HTR-8/SVneo (cell line): ENCODE results near the gene CLK2.
"Not testable (repeated sequence)": the region's sequence is repeated elsewhere in the genome, so short reads cannot be mapped to it uniquely, and the experiment has no call there.

Experiments used
- DNase-seq: peaks from one replicate; pipeline ENCODE4 v3.0.0; 2011; ENCODE audit warnings: low spot score, mixed read lengths; ENCODE audit not compliant: insufficient read length
- FAIRE-seq: peaks from 2 replicates; lab custom pipeline; 2011; peaks lifted over from hg19 to GRCh38; lab: Jason Lieb, UNC

Gene CLK2

GRCh38 chr1:155297384-155297783 is 24.1 kb upstream of the CLK2 start:
- no peak for FAIRE-seq
- no peak for DNase-seq

DNA sequence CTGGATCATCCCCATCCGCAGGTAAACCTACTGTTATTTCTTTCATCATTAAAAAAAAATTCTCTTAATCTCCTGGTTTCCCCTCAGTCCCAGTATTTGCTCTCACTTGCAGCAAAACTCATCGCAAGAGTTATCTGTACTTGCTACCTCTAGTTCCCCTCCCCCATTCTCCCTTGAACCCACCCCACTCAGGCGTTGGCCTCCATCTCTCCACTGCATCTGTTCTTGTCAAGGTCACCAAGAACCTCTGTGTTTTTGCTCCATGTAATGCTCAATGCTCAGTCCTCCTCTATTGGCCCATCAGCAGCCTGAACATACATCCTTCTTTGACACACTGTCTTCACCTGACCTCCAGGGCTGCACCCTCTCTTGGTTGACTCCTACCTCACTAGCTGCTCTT is 23.4 kb upstream of the CLK2 start:
- FAIRE-seq (no peak), DNase-seq (no peak)

- FAIRE-seq (no peak), DNase-seq (no peak)
Observed at GRCh38 chr1:155295942-155296267, 22.6 kb upstream of the CLK2 start.

DNA sequence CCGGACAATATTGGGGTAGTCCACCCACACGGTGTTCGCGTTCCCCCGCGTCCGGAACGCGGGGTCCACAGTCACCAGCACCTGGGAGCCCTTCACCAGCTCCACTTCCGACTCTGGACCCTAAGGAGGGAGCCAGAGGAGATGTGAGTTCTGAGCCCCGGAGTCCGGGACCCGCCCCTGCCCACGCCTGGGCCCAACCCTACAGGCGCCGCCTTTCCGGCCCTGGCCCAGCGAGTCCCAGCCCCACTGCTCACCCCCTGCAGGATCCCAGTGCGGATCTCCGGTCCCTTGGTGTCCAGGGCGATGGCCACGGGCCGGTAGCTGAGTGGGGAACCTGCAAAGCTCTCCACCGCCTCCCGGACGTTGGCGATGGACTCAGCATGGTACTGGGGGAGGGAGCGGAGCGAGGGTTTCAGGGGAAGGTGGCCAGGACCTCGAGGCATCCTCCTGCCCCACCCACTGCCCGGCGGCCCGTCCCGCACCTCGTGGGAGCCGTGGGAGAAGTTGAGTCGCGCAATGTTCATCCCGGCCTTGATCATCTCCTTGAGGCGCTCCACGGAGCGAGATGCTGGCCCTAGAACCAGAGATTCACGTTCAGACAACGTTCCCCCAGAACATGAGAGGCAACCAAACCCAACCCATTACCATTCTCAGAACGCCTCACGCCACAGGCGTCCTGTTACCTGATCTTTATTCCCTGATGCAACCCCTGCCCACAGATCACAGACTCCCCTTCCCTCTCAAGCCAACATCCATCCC is 22.1 kb upstream of the CLK2 start:
- DNase-seq (no peak), FAIRE-seq (no peak)

- no peak for FAIRE-seq
- DNase-seq, result no peak
Observed at GRCh38 chr1:155294520-155295182, 21.3 kb upstream of the CLK2 start.

GRCh38 chr1:155293086-155293749 is 19.9 kb upstream of the CLK2 start:
- FAIRE-seq (no peak), DNase-seq (no peak)

DNA sequence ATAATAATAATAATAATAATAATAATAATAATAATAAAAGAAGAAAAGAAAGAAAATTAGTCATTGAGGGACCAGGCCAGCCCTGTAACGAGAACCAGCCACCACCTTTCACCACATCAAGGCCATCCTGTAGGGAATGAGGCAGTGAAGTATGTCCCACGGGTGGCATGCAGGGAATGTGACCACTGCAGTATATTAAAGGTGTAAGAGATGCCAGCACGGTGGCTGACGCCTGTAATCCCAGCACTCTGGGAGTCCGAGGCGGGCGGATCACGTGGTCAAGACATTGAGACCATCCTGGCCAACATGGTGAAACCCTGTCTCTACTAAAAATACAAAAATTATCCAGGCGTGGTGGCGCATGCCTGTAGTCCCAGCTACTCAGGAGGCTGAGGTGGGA is 17.7 kb upstream of the CLK2 start:
- DNase-seq, FAIRE-seq: not testable (repeated sequence)

- FAIRE-seq, result no peak
Observed at GRCh38 chr1:155287987-155288543, 14.8 kb upstream of the CLK2 start.

GRCh38 chr1:155286544-155286943 is 13.2 kb upstream of the CLK2 start:
- FAIRE-seq (no peak), DNase-seq (no peak)

More at GRCh38 chr1:155287987-155288543, 14.8 kb upstream of the CLK2 start:
- DNase-seq, result no peak

GRCh38 chr1:155285631-155286044 is 12.3 kb upstream of the CLK2 start:
- DNase-seq, result no peak
- FAIRE-seq, result no peak

DNA sequence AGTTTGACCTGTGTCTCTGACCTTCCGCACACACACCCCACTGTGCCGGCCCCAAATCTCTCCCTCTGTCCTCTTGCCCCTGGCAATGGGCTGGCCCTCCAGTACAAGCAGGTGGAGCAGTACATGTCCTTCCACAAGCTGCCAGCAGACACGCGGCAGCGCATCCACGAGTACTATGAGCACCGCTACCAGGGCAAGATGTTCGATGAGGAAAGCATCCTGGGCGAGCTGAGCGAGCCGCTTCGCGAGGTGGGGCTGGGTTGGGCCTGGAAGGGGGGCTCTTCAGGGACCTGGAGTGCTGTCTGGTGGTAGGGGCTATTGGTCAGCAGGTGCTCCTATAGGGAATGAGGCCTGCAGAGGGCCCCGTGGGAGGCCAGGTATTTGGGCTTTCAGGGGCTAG is 11.8 kb upstream of the CLK2 start:
- no peak for DNase-seq
- no peak for FAIRE-seq

GRCh38 chr1:155284476-155284875 is 11.2 kb upstream of the CLK2 start:
- DNase-seq (no peak), FAIRE-seq (no peak)

DNA sequence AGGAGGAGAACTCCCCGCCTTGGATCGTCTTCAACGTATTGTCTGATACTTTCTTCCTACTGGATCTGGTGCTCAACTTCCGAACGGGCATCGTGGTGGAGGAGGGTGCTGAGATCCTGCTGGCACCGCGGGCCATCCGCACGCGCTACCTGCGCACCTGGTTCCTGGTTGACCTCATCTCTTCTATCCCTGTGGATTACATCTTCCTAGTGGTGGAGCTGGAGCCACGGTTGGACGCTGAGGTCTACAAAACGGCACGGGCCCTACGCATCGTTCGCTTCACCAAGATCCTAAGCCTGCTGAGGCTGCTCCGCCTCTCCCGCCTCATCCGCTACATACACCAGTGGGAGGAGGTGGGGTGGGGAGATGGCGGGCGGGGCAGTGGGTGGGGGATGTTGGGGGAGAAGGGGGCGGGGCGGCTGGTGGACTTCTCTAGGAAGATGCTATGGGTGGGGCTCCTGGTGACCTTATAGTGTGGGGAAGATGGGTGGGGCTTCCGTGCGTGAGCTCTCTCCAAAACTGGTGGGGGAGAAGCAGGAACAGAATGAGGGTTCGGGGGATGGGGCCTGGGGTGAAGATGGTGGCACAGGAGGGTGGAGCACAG is 9.3 kb upstream of the CLK2 start:
- FAIRE-seq (no peak), DNase-seq (no peak)

DNA sequence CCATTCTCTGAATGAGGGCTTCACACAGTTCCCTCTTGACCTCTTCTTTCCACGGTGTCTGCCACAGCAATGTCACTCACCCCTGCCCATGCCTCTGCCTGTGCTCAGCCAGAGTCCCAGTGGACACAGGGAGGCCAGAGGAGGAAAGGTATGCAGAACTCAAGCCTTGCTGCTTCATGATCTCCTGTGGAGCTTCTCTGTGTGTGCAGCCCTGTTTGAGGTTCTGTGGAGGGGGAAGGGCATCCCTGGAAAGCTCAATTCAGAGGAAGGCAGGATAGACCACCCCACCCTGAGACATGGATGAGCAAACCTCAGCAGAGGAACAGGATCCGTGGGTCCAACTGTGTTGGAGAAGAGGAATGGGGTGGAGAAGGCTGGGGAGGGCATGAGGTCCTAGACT is 6.0 kb upstream of the CLK2 start:
- FAIRE-seq (no peak), DNase-seq (no peak)

DNA sequence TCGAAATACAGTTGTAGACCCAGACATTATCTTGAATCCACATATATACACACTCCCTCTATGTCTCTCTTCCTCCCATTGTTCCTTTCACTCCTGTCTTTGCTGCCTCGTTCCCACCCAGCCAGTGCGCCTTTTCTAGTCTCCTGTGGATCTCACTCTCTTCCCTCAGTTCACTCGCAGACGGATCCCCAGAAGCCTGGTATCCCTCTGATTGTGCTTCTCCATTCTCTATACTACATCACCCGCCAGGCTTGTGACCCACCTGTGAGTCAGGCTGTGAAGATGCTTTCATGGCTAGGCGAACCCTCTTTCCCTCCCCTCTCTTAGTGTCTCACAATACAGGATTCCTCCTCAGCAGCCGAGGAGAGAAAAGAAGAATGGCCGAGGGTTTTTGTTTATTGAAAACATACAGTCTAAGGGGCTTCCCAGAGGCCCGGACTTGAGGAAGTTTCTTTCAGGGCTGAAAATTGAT is 5.4 kb upstream of the CLK2 start:
- DNase-seq (no peak), FAIRE-seq (no peak)

- DNase-seq (peak; percentile 41), FAIRE-seq (no peak)
Observed at GRCh38 chr1:155277902-155278688, 4.8 kb upstream of the CLK2 start.

DNA sequence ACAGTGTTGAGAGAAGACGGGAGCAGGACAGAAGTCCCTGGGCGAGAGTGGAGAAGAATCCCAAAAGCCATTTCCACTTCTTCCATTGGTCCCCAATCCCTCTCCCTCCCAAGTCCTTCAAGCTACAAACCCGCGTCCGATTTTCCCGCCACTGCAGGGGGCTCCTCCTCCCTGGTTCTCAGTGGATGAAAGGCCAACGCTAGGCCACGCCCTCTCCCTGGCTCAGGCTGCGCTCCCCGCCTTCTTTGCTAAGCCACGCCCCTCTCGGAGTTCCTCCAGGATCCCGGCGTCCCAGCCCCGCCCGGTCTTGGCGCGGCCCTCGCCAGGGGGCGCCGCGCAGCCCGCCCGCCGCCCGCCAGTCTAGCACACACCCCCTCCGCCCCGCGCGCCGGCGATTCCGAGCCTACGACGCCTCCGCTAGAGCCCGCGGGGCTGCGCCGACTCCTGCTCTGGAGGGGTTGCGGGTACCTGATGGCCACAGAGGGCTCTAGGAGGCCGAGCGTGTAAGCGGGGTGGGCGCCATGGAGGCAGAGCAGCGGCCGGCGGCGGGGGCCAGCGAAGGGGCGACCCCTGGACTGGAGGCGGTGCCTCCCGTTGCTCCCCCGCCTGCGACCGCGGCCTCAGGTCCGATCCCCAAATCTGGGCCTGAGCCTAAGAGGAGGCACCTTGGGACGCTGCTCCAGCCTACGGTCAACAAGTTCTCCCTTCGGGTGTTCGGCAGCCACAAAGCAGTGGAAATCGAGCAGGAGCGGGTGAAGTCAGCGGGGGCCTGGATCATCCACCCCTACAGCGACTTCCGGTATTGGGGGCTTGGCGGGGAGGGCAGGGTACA is 4.0 kb upstream of the CLK2 start, which contains the start of gene HCN3:
Gene HCN3, plus strand, starts transcription at position 394 of the 832 bp plus-strand sequence. Its CDS starts 128 bp downstream, at position 522.
- peak; percentile 92 for DNase-seq
- no peak for FAIRE-seq

DNA sequence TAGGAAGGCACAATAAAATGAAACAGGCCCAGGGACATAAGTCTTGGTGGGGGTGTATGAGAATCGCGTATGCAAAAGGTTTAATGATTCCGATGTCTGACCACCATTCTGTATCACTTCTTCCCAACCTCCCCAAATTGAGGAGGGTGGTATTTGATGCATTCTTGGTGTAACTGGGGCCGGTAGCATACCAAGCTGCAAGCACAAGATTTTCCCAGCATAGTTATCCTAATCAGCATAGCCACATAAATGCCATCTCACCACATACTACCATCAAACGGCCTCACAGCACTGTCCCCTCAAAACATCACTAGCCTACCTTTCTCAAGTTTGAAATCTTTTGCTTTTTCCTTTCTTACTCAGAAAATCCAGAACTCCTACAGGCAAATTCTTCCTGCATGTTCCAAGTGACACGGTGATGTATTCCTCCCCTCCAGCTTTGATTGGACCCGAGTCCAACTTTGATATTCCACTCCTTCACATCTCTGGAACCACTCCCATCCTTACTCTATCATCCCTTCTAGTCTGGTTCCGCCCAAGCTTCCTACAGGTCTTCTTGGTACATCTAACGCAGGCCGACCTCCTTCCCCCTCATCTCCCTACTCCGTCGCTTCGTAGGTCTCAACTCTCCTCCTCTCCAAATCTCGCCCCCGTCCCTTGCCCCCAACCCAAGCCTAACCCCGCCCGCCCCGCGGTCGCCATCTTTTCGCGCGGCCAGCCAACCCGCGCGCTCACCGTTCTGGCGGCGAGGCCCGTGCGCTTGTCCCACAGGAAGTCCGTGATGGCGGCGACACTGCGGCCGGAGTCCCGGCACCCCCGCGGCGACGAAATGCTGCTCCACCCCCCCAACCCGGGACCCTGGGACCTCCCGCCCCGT is 600 bp downstream of the CLK2 start:
- no peak for FAIRE-seq
- peak; percentile 36 for DNase-seq
